Measurements from ENCODE around the gene SGK1.

DNA sequence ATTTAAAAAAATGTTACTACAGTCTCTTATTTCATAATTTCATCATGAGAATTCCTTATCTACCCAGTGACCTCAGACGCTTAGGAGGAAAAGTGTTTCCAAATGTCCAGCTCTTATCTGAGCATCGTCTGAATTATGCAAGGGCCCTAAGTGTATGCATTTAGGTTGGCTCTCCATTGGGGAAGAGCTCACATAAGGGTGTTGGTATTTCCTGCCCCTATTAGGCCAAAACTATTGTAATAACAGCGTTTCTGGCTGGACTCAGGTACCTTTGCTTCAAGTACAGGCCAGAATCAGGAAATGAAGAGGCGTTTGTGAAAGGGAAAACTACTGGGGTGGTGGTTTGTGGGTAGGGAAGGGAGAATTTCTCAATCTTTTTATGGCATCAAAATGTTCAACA is 40.4 kb upstream of the SGK1 start:
- TF ChIP-seq POLR2A (IDR thresholded peaks at IDR 0.05; ENCODE audit: low read depth, low read length) (no peak), TAF1 (IDR thresholded peaks at IDR 0.05; ENCODE audit: borderline replicate concordance, low read depth, low read length) (no peak), POLR2AphosphoS5 (IDR thresholded peaks at IDR 0.05; ENCODE audit: low read depth, low read length) (no peak)

All from GM12892 (cell line).